Measurements from ENCODE around the gene FKBP10.
"Not testable (repeated sequence)": the region's sequence is repeated elsewhere in the genome, so short reads cannot be mapped to it uniquely, and the experiment has no call there.

The FKBP10 gene

GRCh38 chr17:41810659-41811548 is 1.9 kb upstream of the FKBP10 start:
- no peak for DNase-seq (ENCODE audit: low spot score)

- peak; percentile 68 for DNase-seq (ENCODE audit: low spot score)
Measured at GRCh38 chr17:41811549-41812380, 1.0 kb upstream of the FKBP10 start, which contains the start of gene P3H4. Gene P3H4, minus strand, starts transcription at chr17:41811949. Its CDS starts 34 bp downstream, at chr17:41811915.

GRCh38 chr17:41813152-41813680 is 412 bp downstream of the FKBP10 start:
- DNase-seq (ENCODE audit: low spot score) = no peak

- DNase-seq (ENCODE audit: low spot score) = no peak
Measured at GRCh38 chr17:41813699-41814124, 908 bp downstream of the FKBP10 start.

- no peak for DNase-seq (ENCODE audit: low spot score)
Measured at GRCh38 chr17:41814195-41814594, 1.4 kb downstream of the FKBP10 start.

- no peak for DNase-seq (ENCODE audit: low spot score)
Measured at GRCh38 chr17:41816637-41817320, 4.0 kb downstream of the FKBP10 start.

GRCh38 chr17:41818024-41818423 is 5.2 kb downstream of the FKBP10 start:
- no peak for DNase-seq (ENCODE audit: low spot score)

- no peak for DNase-seq (ENCODE audit: low spot score)
Measured at GRCh38 chr17:41821776-41822175, 9.0 kb downstream of the FKBP10 start.

GRCh38 chr17:41822216-41823140 is 9.7 kb downstream of the FKBP10 start:
- no peak for DNase-seq (ENCODE audit: low spot score)

GRCh38 chr17:41823141-41823524 is 10.3 kb downstream of the FKBP10 start:
- DNase-seq (ENCODE audit: low spot score) = no peak

GRCh38 chr17:41823580-41823979 is 10.8 kb downstream of the FKBP10 start:
- DNase-seq (ENCODE audit: low spot score) = no peak

GRCh38 chr17:41824086-41824485 is 11.3 kb downstream of the FKBP10 start:
- DNase-seq (ENCODE audit: low spot score) = no peak

- no peak for DNase-seq (ENCODE audit: low spot score)
Measured at GRCh38 chr17:41825175-41825845, 12.5 kb downstream of the FKBP10 start.

GRCh38 chr17:41829961-41830360 is 17.2 kb downstream of the FKBP10 start:
- DNase-seq (ENCODE audit: low spot score) = not testable (repeated sequence)

GRCh38 chr17:41835214-41835799 is 22.5 kb downstream of the FKBP10 start:
- no peak for DNase-seq (ENCODE audit: low spot score)

GRCh38 chr17:41835800-41836549 is 23.2 kb downstream of the FKBP10 start, which contains the start of gene NT5C3B:
Gene NT5C3B, minus strand, starts transcription at chr17:41836232. Its CDS starts 39 bp downstream, at chr17:41836193.
- DNase-seq (ENCODE audit: low spot score) = peak; percentile 64

GRCh38 chr17:41836550-41837196 is 23.9 kb downstream of the FKBP10 start:
- no peak for DNase-seq (ENCODE audit: low spot score)

GRCh38 chr17:41837761-41838538 is 25.1 kb downstream of the FKBP10 start, which contains the start of gene KLHL10:
Gene KLHL10, plus strand, starts transcription at chr17:41837825. Its CDS starts 108 bp downstream, at chr17:41837933.
- no peak for DNase-seq (ENCODE audit: low spot score)

Measured in putamen (tissue), 1 donor.